Activated CD8-positive, alpha-beta memory T cell treated with anti-CD3 and anti-CD28 coated beads, Interleukin-2, amount 50 U/mL, for 1 hour (primary cell): ENCODE results near the gene KCNH4.
A peak's percentile ranks its signal among the peaks of the same experiment; 100 is the strongest.
"Not testable (repeated sequence)": the region's sequence is repeated elsewhere in the genome, so short reads cannot be mapped to it uniquely, and the experiment has no call there.

Experiments used
- DNase-seq: peaks from one replicate; pipeline ENCODE4 v3.0.0-alpha.2; 2020; ENCODE audit errors: extremely low read depth

The KCNH4 gene

DNA sequence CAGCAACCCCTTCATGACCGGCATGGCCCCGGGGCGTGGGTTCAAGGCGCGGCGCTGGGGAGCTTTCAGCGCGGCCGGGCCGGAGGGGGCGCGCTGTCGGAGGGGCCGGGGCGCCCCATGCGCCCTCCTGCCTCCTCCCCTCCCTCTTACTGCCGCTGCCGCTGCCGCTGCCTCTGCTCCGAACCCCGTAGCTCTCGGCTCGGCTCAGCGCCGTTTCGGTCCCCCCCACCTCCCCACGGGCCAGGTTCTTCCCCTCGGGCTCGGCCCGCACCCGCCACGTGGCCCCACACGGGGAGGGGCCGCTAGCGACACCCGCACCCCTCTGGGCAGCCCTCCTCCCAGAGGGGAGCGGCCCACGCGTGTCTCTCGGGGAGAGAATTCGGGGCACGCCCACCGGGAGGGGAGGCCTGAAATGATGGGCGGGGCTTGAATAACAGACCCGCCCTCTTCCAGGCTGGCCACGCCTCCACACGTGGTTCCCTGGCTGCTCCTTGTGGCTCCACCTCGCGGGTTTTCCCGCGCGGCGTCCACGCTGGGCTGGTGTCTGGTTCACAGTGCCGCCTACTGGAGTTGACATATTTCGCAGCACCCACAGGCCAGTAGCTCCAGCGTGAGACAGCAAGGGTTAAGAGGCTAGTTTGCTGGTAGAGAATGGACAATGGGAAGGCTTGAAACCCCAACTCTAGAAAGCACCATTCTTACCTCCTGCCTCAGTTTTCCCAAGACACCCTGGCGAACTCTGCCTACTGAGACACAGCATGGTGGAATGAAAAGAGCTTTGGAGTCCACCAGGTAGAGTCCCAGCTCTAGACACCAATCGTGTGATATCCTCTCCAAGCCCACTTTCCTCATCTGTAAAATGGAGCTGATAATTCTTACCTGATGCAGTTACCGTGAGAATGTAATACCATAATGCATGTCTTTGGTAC lies at the start of gene KCNH4:
Gene KCNH4 (minus strand): TSS at position 221 of the 929 bp plus-strand sequence. CDS start 197 bp downstream, at position 24.
- DNase-seq = peak; percentile 33

DNA sequence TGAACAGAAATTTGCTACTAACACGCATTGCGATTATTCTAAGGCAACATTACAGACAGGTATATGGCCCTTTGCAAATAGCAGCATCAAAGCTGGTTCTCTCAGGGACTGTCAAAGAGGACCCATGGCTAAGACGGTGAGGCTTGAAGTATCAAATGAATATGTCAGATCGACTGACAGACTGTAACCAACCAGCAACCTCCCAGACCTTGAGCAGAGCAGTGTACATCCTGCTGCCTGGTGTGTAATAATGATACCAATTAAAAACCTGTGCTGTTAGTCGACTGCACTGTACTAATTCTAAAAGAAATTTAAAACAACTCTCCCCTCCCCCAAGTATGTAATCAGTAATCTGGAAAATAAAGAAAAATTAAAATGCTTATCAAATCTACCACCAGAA lies 49.3 kb upstream of the KCNH4 start:
- DNase-seq = no peak

- DNase-seq = no peak
These were observed 47.1 kb upstream of the KCNH4 start for GRCh38 chr17:42227849-42228700.

GRCh38 chr17:42225646-42226045 lies 44.7 kb upstream of the KCNH4 start:
- DNase-seq = no peak

GRCh38 chr17:42224651-42225050 lies 43.7 kb upstream of the KCNH4 start:
- no peak for DNase-seq

DNA sequence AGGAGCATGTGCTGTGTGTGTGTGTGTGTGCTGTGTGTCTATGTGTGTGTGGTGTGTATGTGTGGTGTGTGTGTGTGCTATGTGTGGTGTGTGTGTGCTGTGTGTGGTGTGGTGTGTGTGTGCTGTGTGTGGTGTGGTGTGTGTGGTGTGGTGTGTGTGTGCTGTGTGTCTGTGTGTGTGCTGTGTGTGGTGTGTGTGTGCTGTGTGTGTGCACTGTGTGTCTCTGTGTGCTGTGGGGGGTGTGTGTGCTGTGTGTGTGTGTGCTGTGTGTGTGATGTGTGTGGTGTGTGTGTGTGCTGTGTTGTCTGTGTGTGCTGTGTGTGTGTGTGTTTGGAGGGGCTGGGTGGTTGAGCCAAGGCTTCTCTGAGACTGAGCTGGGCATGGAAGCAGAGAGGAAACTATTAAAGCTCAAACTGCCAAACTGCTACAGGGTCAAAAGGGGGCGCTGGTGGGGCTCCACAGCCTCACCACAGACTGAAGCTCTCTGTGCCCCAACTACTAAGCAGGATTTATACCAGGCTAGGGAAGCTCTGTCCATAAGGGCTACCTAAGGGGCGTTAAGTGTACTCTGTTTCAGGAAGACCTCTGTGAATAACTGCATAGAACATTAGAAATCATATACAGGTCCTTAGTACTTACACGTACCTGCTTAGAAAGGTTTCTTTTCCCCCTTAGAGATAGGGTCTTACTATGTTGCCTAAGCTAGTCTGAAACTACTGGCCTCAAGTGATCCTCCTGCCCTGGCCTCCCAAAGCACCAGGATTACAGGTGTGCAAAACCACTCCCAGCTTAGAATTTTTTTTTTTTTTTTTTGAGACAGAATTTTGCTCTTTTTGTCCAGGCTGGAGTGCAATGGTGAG lies 41.2 kb upstream of the KCNH4 start:
- peak; percentile 30 for DNase-seq

- not testable (repeated sequence) for DNase-seq
These were observed 38.3 kb upstream of the KCNH4 start for GRCh38 chr17:42219280-42219679.

DNA sequence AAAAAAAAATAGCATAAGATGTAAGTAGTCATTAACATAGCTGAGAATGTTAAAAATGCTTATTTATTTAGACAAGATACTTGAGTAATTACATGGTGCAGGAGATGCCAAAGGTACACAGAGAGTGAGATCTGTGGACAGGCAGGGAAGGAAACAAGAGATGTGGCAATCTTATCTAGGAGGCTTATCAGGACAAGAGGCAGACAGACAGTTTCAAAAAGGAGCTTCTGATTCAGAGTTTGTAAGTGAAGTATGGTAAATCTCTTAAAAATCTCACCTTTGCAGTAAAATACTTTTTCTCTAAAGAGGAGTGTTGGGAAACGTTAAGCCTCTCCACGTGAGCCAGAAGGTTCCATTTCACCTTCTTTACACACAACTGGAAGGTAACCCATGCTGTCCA lies 33.2 kb upstream of the KCNH4 start:
- DNase-seq = no peak

DNA sequence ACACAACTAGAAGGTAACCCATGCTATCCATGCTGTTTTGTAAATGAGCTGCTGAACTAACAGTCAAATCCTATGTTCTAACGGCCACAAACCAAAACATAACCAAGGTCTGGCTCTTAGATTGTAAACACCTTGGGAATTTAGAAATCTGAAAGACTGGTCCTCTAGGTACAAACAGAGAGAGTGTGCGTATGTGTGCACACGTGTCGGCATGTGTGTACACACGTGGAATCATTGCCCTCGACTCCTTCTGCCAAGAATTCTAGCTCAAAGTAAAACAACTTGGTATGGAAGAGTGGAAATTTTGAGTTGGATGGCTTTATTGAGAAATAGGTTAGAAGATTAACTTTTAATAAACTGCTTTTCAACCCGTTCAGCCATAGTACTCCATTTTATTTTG lies 31.4 kb upstream of the KCNH4 start:
- DNase-seq = no peak

- DNase-seq = not testable (repeated sequence)
These were observed 31.0 kb upstream of the KCNH4 start for GRCh38 chr17:42211921-42212341.

DNA sequence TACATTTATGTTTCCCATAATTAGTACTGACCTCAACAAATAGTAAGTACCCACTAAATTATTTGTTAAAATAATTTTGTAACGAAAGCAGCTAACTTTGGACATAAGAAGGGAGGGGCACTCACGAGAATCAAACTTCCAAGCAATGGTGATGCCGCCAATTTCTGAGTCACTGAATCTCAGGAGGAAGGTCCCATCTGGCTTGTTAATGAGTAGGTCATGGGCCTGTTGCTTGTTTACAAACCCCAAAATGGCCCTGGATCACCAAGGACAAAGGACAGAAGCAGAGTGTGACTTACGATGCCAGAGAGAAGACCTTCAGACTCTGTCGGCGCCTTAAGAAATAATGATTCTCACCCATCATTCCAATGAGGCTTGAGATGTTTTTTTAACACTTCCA lies 29.1 kb upstream of the KCNH4 start:
- DNase-seq = no peak

GRCh38 chr17:42206153-42206612 lies 25.2 kb upstream of the KCNH4 start:
- not testable (repeated sequence) for DNase-seq

- DNase-seq = no peak
These were observed 22.4 kb upstream of the KCNH4 start for GRCh38 chr17:42203354-42203753.

- no peak for DNase-seq
These were observed 21.8 kb upstream of the KCNH4 start for GRCh38 chr17:42202696-42203095.

GRCh38 chr17:42202159-42202558 lies 21.2 kb upstream of the KCNH4 start:
- no peak for DNase-seq

DNA sequence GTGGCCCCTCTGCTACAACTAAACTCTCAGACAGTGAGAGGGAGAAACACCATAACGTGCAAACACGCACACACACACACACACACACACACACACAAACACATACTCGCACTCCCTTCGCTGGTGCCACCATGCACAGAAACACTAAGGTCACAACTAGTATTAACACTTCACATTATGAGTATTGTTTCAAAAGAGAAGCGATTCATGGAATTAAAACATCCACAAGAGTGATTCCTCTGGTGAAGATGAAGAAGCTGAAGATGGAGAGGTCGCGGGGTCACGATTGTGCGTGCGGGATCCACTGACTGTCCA lies 20.5 kb upstream of the KCNH4 start:
- DNase-seq = no peak

DNA sequence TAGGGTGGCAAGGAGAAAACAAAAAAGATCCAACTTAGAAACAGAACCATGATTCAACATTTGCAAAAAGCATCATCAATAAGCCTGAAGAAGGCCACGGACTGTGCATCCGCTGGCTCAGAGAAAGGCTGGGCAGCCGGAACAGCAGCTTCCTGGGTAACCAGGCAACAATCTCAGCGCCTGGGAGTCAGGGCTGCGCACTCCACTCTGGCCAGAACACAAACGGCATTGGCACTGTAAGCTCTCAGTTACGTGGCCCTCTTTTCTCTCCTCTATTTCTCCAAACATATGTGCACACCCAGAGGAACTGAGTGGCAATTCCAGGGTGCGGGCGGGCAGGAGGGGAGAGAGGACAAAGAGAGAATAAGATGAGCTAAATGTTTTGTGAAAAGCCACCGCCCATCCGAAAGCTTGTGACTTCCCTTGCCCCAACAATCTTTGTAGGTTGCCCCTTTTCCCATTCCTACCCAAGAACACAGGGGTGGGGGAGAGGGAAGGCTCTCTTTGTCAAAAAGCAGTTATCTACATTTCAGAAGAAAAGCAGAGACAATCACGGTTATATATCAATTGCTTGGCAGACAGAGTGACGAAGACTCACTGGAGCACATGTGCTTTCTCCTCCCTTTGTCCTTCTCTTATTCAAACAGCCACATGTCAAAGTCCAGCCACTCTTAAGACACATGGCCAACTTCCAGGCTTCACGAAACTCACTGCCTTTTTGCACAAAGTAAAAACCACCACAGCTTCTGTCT lies 19.9 kb upstream of the KCNH4 start:
- DNase-seq = no peak

DNA sequence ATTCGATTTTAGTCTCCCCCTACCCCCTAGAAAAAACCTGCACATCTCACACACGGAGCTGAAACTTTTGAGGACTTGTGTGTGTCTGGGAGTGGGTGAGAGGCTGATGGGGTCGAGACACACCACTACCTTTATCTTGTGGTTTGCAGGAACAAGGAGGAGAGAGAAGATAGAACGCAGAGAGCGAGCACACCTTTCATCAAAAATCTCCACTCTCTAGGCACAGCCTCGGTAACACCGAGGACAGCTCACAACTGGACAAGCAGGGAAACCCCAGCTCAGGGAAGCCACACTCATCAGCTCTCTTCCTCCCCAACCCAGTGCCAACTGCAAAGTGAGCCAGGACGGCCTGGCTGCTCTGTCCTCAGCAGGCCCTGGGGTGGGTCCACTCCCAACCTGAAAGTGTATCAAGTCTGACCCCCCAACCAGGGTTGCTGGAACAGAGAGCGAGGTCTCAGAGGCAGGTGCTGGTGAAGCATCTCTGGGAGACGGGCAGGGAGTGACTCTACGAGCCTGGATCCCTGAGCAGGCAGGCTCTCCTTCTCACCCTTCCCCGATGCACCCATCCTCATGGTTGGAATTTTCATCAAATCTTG lies 18.6 kb upstream of the KCNH4 start:
- DNase-seq = no peak

DNA sequence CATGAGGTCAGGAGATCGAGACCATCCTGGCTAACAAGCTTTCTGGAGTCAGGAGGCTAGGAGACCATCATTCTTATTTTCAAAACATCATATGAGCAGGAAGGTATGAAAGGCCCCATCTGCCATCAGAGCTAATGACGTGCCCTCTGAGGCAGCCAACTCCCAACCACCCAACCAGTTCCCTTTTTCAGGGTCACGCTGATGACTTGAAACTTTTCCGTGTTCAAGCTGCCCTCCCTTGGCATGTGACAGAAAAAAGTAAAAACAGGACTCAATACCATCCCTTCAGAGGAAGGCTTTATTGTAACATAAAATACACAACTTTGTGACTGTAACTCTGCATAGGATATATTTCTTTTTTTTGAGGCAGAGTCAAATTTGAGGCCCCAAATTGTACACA lies 18.0 kb upstream of the KCNH4 start:
- DNase-seq = no peak

- DNase-seq = no peak
These were observed 16.7 kb upstream of the KCNH4 start for GRCh38 chr17:42197564-42198156.
